GM21723 (cell line): ENCODE measurements around the gene NOL4L.

Experiments
- ATAC-seq: cut with Tn5 transposase; IDR thresholded peaks from one replicate; pipeline ENCODE4 v1.9.1; 2021; ENCODE audit warnings: mild to moderate bottlenecking, moderate library complexity; ENCODE audit not compliant: unreplicated experiment

Gene NOL4L

GRCh38 chr20:32563311-32564272 is 21.5 kb downstream of the NOL4L start:
- ATAC-seq: no peak

- no peak for ATAC-seq
These were observed 22.6 kb downstream of the NOL4L start for GRCh38 chr20:32562495-32562911.

GRCh38 chr20:32560989-32561830 is 23.9 kb downstream of the NOL4L start:
- no peak for ATAC-seq

- no peak for ATAC-seq
These were observed 24.6 kb downstream of the NOL4L start for GRCh38 chr20:32560482-32560988.

GRCh38 chr20:32559753-32560380 is 25.3 kb downstream of the NOL4L start:
- ATAC-seq: no peak

- no peak for ATAC-seq
These were observed 25.9 kb downstream of the NOL4L start for GRCh38 chr20:32559205-32559752.

- no peak for ATAC-seq
These were observed 26.6 kb downstream of the NOL4L start for GRCh38 chr20:32558526-32558925.

- no peak for ATAC-seq
These were observed 27.8 kb downstream of the NOL4L start for GRCh38 chr20:32557319-32557718.

GRCh38 chr20:32556312-32557184 is 28.6 kb downstream of the NOL4L start:
- no peak for ATAC-seq

GRCh38 chr20:32555584-32555983 is 29.5 kb downstream of the NOL4L start:
- ATAC-seq: no peak

- ATAC-seq: no peak
These were observed 30.2 kb downstream of the NOL4L start for GRCh38 chr20:32554965-32555289.

GRCh38 chr20:32553618-32554017 is 31.5 kb downstream of the NOL4L start:
- ATAC-seq: no peak

- no peak for ATAC-seq
These were observed 33.4 kb downstream of the NOL4L start for GRCh38 chr20:32551693-32552092.

GRCh38 chr20:32549842-32550241 is 35.3 kb downstream of the NOL4L start:
- no peak for ATAC-seq

- no peak for ATAC-seq
These were observed 37.4 kb downstream of the NOL4L start for GRCh38 chr20:32547753-32548034.

GRCh38 chr20:32546918-32547752 is 38.0 kb downstream of the NOL4L start:
- no peak for ATAC-seq

GRCh38 chr20:32544893-32545840 is 40.0 kb downstream of the NOL4L start:
- ATAC-seq: no peak

GRCh38 chr20:32544260-32544722 is 40.8 kb downstream of the NOL4L start:
- no peak for ATAC-seq
